ENCODE results near the gene HRH2.

HRH2 gene

DNA sequence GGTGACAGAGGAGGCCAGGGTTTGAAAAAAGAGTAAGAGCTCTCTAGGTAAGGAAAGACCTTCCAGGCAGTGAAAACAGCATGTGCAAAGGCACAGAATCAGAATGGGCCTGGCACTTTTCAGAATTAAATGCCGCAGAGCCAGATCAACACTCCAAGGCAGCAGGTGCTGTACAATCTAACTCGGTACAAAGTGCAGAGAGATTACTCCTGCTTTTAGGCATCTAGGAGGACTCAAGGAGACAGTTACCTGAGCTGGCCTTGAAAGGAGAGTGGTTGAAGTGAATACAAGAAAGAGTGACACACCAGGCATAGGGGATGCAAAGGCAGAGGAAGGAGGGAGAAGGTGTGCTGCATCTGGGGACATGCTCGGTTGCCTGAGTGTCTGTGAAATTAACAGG is 21.5 kb downstream of the HRH2 start:
- DNase-seq, result no peak

DNA sequence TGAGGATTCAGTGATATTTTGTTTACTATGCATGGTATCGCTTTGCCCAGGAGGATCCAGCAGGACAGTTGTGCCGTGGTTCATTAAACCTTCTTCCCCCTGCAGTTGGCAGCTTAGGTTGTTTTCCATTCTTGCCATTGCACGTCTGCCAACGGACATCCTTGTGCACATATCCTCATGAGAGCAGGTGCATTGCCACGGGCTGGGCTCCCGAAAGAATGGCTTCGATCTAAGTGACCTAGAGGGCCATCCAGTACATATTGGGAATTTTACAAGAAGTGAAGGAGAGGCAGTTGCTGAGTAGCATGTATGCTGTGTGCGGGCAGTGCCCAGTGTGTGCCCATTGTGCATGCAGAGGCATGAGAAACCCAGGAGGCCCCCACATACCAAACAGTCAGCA is 22.1 kb downstream of the HRH2 start:
- DNase-seq, result no peak

DNA sequence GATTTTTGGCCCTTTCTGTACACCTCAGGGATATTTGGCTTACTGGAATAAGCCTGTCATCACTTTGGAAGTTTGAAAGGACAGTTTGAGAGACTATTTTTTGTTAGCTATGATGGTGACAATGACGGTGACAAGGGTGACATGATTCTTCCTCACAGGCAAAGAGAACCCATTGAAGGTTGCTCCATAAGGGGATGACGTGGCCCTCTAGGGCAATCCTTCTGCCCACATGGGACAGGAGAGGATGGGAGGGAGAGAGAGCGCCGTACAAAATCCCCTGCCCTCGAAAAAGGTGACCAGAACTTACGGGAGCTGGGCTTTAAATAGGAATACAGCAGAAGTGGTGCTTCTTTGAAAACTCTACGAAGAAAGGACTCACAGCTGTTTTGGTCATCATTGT is 22.6 kb downstream of the HRH2 start:
- no peak for DNase-seq

DNA sequence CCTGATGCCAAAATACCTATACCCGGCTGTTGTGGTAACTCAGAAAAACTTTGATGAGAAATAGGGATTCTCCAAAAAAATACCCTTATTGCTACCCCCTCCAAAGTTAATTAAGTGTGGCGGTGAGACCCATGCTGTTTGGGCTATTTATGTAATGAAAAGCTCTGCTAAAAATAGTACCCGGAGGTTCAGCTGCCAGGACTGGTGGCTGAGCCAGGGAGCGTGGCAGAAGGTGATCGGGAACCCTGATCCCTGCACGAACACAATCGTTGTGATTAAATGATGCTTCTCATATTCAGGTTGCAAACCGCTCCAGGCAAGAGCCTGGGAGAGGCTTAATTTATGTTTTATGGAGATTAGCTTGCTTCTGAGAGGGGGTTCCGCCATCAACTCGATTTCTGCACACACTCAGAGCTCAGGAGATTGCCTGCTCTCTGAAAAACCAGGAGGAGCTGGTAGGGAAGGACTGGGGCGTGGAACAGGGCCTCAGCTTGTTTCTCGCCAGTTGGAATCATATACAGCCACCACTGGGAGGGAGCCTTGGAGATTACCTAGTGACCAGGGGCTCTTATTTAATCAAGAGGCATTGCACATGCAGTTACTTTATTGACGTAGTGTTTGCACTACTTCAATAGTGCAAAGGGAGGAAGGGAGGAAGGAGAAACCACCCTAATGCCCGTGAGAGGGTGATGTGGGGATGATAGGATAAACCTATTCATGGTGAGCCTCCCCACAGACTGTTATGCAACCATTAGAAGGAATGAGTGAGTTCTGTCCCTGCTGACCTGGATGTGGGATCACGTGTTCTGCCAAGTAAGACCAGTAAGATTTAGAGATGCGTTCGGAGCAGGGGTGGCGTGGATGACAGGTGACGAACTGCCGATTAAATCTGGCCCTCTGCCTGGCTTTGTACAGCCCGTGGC is 23.4 kb downstream of the HRH2 start:
- no peak for DNase-seq

DNA sequence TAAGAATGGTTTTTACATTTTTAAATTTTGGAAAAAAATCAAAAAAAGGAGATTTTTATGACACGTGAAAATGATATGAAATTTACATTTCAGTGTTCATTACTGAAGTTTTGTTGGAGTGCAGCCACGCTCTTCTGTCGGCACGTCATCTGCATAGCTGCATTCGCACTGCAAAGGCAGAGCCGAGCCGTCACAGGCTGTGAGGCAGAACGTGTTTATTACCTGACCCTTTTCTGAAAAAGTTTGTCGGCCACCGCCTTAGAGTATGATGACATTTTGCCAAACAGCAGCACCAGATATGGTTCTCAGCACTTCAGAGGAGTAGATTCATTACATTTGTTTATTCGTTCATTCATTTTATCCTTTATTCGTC is 24.1 kb downstream of the HRH2 start:
- no peak for DNase-seq

DNA sequence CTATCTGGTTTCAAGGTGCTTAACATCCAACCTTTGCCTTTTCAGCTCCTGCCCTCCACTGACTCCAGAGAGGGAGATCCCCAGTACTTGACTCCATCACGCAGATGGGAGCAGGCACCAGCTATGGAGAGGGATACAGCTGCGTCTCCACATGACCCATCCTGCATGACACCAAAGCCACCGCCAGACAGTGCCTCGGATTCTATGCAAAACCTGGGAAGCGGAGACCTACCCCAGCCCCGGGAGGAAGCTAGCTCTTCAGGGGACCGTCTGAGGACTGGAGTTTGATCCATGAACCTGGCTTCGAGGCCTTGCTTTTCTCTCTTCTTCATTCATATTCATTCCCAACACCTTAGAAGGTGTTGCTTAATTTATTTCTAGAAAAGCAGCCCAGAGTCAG is 24.8 kb downstream of the HRH2 start:
- DNase-seq, result no peak

DNA sequence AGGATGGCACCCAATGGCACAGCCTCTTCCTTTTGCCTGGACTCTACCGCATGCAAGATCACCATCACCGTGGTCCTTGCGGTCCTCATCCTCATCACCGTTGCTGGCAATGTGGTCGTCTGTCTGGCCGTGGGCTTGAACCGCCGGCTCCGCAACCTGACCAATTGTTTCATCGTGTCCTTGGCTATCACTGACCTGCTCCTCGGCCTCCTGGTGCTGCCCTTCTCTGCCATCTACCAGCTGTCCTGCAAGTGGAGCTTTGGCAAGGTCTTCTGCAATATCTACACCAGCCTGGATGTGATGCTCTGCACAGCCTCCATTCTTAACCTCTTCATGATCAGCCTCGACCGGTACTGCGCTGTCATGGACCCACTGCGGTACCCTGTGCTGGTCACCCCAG is 25.4 kb downstream of the HRH2 start:
- no peak for DNase-seq

GRCh38 chr5:175683921-175684320 is 26.1 kb downstream of the HRH2 start:
- no peak for DNase-seq

GRCh38 chr5:175684931-175685330 is 27.1 kb downstream of the HRH2 start:
- DNase-seq, result no peak

GRCh38 chr5:175685701-175686350 is 28.0 kb downstream of the HRH2 start:
- DNase-seq, result no peak

GRCh38 chr5:175686396-175686795 is 28.5 kb downstream of the HRH2 start:
- no peak for DNase-seq

DNA sequence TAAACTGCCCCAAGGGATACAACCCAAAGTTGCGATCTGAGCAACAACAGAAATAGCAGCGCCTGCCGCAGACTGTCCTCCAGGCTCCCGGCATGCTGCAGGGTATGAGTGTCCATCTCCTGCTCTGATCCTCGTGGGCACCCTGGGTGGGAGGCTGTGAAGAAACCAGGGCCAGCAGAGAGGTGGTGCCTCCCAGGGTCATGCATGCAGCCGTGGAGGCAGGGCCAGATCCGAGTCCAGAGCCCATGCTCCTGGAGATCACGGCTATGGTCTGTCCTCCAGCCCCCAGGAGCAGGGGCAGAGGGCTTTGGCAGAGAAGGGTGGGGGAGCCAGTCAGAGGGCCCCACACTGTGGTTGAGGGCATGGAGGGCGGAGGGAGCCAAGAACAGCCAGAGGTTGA is 29.0 kb downstream of the HRH2 start:
- DNase-seq, result no peak

- no peak for DNase-seq
These were observed 29.4 kb downstream of the HRH2 start for GRCh38 chr5:175687231-175687701.

DNA sequence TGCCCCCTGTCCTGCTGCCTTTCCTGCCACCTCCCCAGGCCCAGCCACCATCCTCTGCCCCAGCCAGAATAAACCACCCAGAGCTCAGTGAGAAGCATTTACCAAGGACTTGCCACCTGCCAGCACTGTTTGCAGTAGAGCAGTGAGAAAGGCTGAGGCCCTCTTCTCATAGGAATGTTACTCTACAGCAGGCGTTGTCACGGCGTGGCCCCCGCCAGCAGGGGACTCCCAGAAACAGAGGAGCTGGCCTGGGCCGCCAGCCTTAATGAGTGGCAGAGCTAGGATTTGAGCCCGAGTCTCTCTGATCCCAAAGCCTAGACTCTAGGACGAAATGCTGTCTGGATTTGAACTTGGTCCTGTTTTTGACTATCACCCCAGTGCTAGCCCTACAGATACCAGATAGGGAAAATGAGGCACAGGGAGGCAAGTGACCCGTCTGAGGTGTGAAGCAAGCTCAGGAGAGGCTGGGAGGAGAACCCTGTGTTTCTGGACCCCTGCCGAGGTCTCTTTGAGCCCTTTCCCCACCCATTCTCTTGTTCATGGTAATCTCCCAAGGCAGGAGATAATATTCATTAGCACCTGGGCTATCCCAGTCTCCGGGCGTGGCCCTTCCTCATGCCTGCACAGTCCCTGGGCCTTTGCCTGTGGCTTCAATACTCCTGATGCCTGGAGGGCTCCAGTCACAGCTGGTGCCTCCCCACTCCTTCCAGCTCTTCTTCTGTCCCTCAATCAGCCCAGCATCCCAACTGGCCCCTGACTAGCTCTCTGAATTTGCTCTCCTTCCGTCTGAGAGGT is 30.7 kb downstream of the HRH2 start:
- no peak for DNase-seq

- no peak for DNase-seq
These were observed 31.5 kb downstream of the HRH2 start for GRCh38 chr5:175689147-175689991.

DNA sequence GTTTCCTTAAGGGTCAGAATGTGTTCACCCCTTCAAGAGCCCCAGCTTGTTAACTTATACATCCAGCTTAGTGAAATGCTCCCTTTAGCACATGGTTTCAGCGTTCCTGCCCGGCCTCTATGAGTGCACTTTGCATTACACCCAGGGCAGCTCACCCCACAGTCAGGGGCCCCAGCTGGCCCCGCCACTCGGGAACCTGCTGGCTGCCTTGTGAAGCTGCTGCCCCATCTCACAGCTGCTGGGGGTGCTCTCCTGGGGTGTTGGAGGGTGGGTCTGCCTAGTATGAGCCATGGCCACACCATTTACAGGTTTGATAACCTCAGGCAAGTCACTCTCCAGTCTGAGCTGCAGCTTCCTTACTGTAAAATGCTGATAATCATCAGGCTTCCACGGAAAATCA is 32.2 kb downstream of the HRH2 start:
- DNase-seq, result no peak

GRCh38 chr5:175690586-175690985 is 32.7 kb downstream of the HRH2 start:
- DNase-seq, result no peak

DNA sequence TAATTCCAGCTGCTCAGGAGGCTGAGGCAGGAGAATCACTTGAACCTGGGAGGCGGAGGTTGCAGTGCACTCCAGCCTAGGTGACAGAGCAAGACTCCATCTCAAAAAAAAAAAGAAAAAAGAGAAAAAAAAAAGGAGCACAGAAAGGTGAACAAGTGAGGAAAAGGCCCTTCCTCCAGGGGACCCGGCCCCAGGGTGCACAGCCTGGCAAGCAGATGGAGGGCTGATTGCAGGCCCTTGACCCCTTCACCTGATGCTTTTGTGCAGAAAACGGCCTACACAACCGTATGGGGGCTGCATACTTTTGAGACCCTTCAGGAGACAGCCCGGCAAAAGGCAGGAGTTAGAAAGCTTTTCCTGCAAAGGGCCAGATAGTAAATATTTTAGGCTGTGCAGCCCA is 33.9 kb downstream of the HRH2 start:
- DNase-seq, result no peak

- DNase-seq, result no peak
These were observed 34.5 kb downstream of the HRH2 start for GRCh38 chr5:175692235-175692995.

GRCh38 chr5:175692996-175693710 is 35.3 kb downstream of the HRH2 start:
- DNase-seq, result no peak

DNA sequence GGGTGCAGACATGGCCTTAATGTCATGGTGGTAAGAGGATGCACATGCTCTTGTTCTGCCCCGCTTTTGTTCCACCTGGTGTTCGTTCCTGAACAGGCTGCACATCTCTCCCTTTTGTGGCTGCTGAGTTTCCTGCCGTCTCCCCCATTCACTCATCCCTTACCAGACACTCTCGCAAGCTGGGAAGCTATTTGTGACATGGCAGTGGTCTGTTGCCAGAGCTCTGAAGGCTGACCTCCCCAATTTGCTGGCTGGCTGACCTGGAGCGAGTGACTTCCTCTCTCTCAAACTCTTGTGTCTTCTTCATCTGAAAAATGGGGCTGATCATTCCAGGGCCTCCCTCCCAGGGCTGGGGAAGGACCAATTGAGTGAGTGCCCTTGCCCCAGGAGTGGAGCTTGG is 35.9 kb downstream of the HRH2 start:
- DNase-seq, result no peak
